CD4-positive, alpha-beta T cell treated with Interleukin-15 for 1 hour (primary cell): ENCODE results near the gene RTEL1.
"Not testable (repeated sequence)": the region's sequence is repeated elsewhere in the genome, so short reads cannot be mapped to it uniquely, and the experiment has no call there.

Experiments
- DNase-seq: peaks from one replicate; pipeline ENCODE4 v3.0.0-alpha.2; 2020

RTEL1 gene

GRCh38 chr20:63652192-63652980 lies 5.7 kb upstream of the RTEL1 start:
- no peak for DNase-seq

- DNase-seq = peak; percentile 66
Measured at GRCh38 chr20:63653041-63653973, 4.8 kb upstream of the RTEL1 start, which contains the start of gene STMN3. Gene STMN3, minus strand, starts transcription at chr20:63653424. Its CDS starts 79 bp downstream, at chr20:63653345.

GRCh38 chr20:63653974-63654668 lies 4.0 kb upstream of the RTEL1 start:
- no peak for DNase-seq

GRCh38 chr20:63655249-63655648 lies 2.9 kb upstream of the RTEL1 start:
- DNase-seq = no peak

GRCh38 chr20:63656451-63656850 lies 1.7 kb upstream of the RTEL1 start:
- DNase-seq = no peak

GRCh38 chr20:63657260-63657936 lies 714 bp upstream of the RTEL1 start:
- no peak for DNase-seq

GRCh38 chr20:63658749-63659187 lies 656 bp downstream of the RTEL1 start:
- no peak for DNase-seq

GRCh38 chr20:63659370-63659769 lies 1.3 kb downstream of the RTEL1 start:
- DNase-seq = no peak

GRCh38 chr20:63660174-63660573 lies 2.1 kb downstream of the RTEL1 start:
- DNase-seq = not testable (repeated sequence)

- no peak for DNase-seq
Measured at GRCh38 chr20:63660622-63661021, 2.5 kb downstream of the RTEL1 start.

- DNase-seq = no peak
Measured at GRCh38 chr20:63661108-63661507, 3.0 kb downstream of the RTEL1 start.

- no peak for DNase-seq
Measured at GRCh38 chr20:63661959-63662812, 4.1 kb downstream of the RTEL1 start.

- DNase-seq = no peak
Measured at GRCh38 chr20:63662813-63663189, 4.7 kb downstream of the RTEL1 start.

GRCh38 chr20:63663332-63664066 lies 5.4 kb downstream of the RTEL1 start:
- no peak for DNase-seq

- DNase-seq = no peak
Measured at GRCh38 chr20:63664143-63664851, 6.2 kb downstream of the RTEL1 start.

GRCh38 chr20:63664861-63665594 lies 6.9 kb downstream of the RTEL1 start:
- DNase-seq = no peak

GRCh38 chr20:63665708-63666107 lies 7.6 kb downstream of the RTEL1 start:
- no peak for DNase-seq

- no peak for DNase-seq
Measured at GRCh38 chr20:63667858-63668257, 9.7 kb downstream of the RTEL1 start.

- DNase-seq = no peak
Measured at GRCh38 chr20:63668351-63668750, 10.2 kb downstream of the RTEL1 start.
